BLaER1 (cell line): ENCODE results near the gene SLC27A3.

ENCODE experiments used
- H3K27ac ChIP-seq: shearing (Covaris generic); formaldehyde crosslinking; 2 replicates; pipeline ENCODE4 v1.8.1; 2022
- H3K27me3 ChIP-seq: shearing (Covaris generic); formaldehyde crosslinking; 2 replicates; pipeline ENCODE4 v1.8.1; 2022
- H3K36me3 ChIP-seq: shearing (Covaris generic); formaldehyde crosslinking; 2 replicates; pipeline ENCODE4 v1.8.1; 2022
- H3K4me1 ChIP-seq: shearing (Covaris generic); formaldehyde crosslinking; 2 replicates; pipeline ENCODE4 v1.8.1; 2022
- H3K4me2 ChIP-seq: shearing (Covaris generic); formaldehyde crosslinking; 2 replicates; pipeline ENCODE4 v1.8.1; 2022
- H3K4me3 ChIP-seq: shearing (Covaris generic); formaldehyde crosslinking; 2 replicates; pipeline ENCODE4 v1.8.1; 2022
- H3K9ac ChIP-seq: shearing (Covaris generic); formaldehyde crosslinking; 2 replicates; pipeline ENCODE4 v1.8.1; 2022
- H3K9me3 ChIP-seq: shearing (Covaris generic); formaldehyde crosslinking; 2 replicates; pipeline ENCODE4 v1.8.1; 2022
- H4K20me1 ChIP-seq: shearing (Covaris generic); formaldehyde crosslinking; 2 replicates; pipeline ENCODE4 v1.8.1; 2022
- Cebpa-rat ChIP-seq: shearing (Covaris generic); IDR thresholded peaks from 2 replicates; pipeline ENCODE4 v1.8.1; 2022

Gene SLC27A3

DNA sequence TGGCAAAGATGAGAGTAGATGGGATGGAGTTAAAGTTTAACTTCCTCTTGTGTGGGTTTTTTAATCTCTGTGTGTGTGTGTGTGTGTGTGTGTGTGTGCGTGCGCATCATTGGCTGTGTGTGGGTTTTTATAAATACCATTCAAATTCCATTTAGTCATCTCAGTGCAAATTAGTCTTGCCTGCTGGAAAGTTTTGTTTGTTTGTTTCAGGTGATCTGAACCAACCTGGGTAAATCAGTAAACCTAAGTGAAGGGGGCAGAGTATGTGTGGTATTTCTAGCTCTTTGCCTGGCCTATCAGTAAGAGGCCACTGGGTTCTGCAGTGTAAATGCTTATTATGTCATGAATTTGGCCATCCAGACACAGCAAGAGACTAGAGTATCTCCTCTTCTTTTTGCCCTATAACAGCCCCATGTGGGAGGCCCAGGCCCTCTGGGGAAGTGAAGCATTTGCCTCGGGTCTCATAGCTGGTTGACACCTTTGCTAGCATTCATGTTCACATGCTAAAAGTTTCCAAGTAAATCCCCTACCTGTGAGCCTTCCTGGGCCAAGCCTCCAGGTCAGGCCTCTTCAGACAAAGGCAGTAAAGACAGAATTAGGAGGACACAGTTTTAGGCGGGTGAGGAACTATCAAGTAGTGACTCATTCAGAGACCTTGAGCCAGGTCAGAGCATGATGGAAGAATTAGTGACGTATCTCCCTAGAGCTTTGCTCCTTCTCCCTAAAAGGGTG lies 32.6 kb upstream of the SLC27A3 start:
- Histone ChIP-seq H3K27me3 (no peaks in the 10 kb centered on the region), H3K36me3 (peaks cover 89% of the 10 kb centered on the region), H3K9me3 (no peaks in the 10 kb centered on the region), H3K27ac (no peak overlapping the region), H3K4me1 (peaks cover 19% of the 10 kb centered on the region), H4K20me1 (no peaks in the 10 kb centered on the region), H3K4me3 (no peak overlapping the region), H3K4me2 (peak overlapping the region; percentile 38), H3K9ac (no peak overlapping the region)
- no peak for TF ChIP-seq Cebpa-rat

DNA sequence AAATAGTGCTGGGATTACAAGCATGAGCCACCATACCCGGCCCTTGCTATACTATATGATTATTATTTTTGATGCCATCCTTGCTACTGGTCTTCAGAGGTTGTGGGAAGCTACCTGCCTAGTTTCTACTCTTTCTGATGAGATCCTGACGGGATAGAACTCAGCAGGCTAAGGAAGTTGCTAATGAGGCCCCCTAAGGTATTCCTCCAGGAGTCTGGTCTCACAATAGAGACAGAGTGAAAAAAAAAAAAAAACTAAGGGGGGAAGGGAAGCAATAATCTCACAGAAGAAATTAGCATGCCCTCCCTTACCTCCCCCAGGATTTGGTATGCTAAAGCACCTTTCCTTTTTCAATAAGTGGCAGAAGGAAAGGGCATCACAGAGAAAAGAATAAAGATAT lies 29.8 kb upstream of the SLC27A3 start:
- Histone ChIP-seq H3K36me3 (peaks cover 94% of the 10 kb centered on the region), H3K9ac (no peak overlapping the region)

DNA sequence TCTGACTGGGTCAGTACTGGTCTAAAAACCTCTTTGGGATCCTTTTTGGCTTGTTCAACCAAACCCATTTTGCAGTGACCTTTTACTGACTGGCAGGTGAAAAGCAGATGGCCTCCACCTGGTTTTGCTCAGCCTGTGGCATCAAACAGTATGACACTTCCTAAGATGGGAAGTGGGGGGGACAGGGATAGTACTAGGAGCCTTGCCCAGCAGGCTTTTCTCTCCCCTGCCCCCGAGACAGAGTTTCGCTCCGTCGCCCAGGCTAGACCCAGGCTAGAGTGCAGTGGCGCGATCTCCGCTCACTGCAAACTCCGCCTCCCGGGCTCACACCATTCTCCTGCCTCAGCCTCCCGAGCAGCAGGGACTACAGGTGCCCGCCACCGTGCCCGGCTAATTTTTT lies 29.0 kb upstream of the SLC27A3 start:
- no peaks in the 10 kb centered on the region for H4K20me1 ChIP-seq
- peaks cover 40% of the 10 kb centered on the region for H3K4me1 ChIP-seq
- H3K27me3 ChIP-seq, result no peaks in the 10 kb centered on the region
- no peak overlapping the region for H3K4me2 ChIP-seq
- no peak overlapping the region for H3K9ac ChIP-seq
- no peak overlapping the region for H3K4me3 ChIP-seq
- peaks cover 94% of the 10 kb centered on the region for H3K36me3 ChIP-seq
- H3K27ac ChIP-seq, result no peak overlapping the region
- no peak for TF ChIP-seq Cebpa-rat
- no peaks in the 10 kb centered on the region for H3K9me3 ChIP-seq

More for the DNA sequence above, 29.8 kb upstream of the SLC27A3 start:
- Histone ChIP-seq H3K4me3 (no peak overlapping the region), H3K4me2 (no peak overlapping the region), H3K4me1 (peaks cover 33% of the 10 kb centered on the region), H3K27me3 (no peaks in the 10 kb centered on the region), H4K20me1 (no peaks in the 10 kb centered on the region), H3K27ac (no peak overlapping the region), H3K9me3 (no peaks in the 10 kb centered on the region)
- TF ChIP-seq Cebpa-rat, result no peak

DNA sequence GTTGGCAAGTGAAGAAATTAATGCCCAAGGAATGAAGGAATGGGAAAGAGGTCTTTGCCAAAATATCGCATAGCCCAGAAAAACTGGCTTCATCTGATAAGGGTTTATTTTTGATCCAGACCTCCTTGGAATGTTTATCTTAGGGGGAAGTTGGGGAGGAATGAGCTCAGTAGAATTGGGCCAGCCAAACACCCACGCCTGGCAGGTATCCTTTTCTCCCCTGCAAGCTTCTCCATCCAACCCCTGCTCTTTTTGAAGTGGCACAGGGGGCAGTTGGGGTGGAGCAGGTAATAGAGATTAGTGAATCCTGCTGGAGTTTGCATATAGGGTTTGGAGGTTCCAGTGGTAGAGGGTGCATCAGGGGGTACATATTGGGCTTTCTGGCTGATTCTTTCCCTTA lies 26.3 kb upstream of the SLC27A3 start:
- Histone ChIP-seq H3K27ac (no peak overlapping the region), H3K27me3 (no peaks in the 10 kb centered on the region), H3K4me1 (peaks cover 24% of the 10 kb centered on the region), H3K9ac (no peak overlapping the region), H3K4me3 (no peak overlapping the region), H3K9me3 (no peaks in the 10 kb centered on the region), H3K36me3 (peaks cover 95% of the 10 kb centered on the region), H4K20me1 (no peaks in the 10 kb centered on the region), H3K4me2 (no peak overlapping the region)
- no peak for TF ChIP-seq Cebpa-rat

DNA sequence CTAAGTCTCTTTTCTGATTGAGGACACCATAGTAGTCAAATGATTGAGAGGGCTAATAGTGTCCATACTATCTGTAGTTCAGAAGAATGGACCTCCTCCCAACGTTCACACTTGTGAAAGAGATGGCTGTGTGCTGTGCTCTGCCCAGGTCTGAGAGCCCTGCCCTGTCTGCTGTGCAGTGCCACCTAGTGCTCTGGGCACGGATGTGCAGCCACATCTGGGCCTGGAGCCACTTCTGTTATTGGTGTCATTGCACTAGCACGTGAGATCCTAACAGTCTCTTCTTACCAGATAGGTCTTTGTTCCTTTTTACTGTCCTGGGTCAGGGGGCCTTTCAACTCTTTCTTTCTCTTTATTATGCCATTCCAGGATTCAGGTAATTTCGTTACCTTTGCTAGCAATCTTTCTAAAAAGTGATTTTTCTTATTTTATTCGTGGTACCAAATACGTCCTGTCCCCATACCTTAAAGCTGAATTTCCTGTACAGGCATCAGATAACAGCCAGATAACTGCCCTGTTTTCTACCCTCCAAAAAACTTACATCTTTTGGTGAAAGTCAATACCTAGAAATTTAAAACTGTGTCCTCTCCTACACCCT lies 25.7 kb upstream of the SLC27A3 start:
- peak overlapping the region; percentile 53; the same call in 1 of the 2 replicates for H3K27ac ChIP-seq
- no peak overlapping the region for H3K9ac ChIP-seq
- H3K4me1 ChIP-seq, result peaks cover 24% of the 10 kb centered on the region
- H4K20me1 ChIP-seq, result no peaks in the 10 kb centered on the region
- peak overlapping the region; percentile 13; the same call in 1 of the 2 replicates for H3K4me2 ChIP-seq
- H3K4me3 ChIP-seq, result no peak overlapping the region
- peaks cover 95% of the 10 kb centered on the region for H3K36me3 ChIP-seq
- no peaks in the 10 kb centered on the region for H3K9me3 ChIP-seq
- H3K27me3 ChIP-seq, result no peaks in the 10 kb centered on the region
- TF ChIP-seq Cebpa-rat, result no peak

DNA sequence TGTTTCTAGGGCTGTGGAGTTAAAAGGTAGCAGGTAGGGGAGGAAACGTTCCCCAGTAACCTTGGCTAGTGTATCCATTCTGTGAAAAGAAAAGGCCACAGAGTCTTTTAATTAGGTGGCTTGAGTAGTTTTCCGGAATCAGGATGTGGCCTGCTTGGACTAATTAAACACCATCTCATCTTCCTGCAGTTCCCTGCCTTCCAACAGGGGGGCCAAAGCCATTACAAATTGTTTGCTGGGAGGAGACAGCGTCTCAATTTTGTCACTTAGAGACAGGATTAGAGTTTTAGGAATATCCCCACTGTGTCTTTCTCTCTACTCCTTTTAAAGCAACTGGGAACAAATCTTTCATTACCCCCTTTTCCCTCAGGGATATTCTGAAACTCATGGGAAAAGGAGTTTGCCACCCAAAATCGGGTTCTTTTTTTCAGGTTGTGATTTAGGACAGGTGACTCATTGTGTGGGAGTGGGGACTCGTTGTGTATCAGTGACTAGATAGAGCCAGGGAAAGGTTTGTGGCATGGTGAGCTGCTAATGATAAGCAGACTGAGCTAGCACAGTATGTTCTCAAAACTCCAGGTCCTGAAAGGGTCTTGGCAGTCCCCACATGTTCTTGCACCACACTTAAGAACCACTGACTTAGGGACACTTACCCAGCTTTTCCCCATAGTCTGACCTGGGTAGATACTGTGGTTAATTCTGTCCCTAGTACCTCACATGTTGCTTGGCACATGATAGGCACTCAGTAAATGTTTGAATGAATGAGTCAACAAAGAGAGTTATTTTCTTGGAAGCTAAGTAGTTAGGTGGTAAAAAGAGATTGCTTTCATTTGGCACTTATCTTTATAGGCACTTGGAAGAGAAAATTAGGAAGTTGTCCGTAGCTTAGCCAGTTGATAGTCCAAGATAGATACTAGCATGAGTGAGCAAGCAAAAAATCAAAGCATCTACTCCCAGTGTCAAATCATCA lies 24.9 kb upstream of the SLC27A3 start:
- no peaks in the 10 kb centered on the region for H4K20me1 ChIP-seq
- H3K9me3 ChIP-seq, result no peaks in the 10 kb centered on the region
- H3K36me3 ChIP-seq, result peaks cover 95% of the 10 kb centered on the region
- no peaks in the 10 kb centered on the region for H3K27me3 ChIP-seq
- peaks cover 24% of the 10 kb centered on the region for H3K4me1 ChIP-seq
- no peak for TF ChIP-seq Cebpa-rat
- H3K27ac ChIP-seq, result peak overlapping the region; percentile 53
- H3K9ac ChIP-seq, result no peak overlapping the region
- no peak overlapping the region for H3K4me3 ChIP-seq
- peak overlapping the region; percentile 13; the same call in 1 of the 2 replicates for H3K4me2 ChIP-seq

DNA sequence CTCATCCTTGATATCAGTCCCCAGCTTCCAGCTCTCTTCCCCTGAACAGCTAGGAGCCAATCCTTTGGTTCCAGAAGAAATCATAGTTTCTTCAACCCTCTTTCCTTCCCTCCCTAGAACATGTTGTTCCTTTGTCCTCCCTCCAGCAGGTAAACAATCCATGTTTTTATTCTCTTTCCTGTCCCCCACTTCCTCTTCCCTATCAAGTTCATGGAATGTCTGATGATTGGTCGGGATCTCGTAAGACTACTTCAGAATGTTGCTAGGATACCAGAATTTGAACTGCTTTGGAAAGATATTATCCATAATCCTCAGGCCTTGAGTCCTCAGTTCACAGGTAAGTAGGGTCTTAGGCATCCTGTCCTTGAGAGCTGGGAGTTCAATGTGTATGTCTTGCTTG lies 23.1 kb upstream of the SLC27A3 start:
- Histone ChIP-seq H3K27ac (no peak overlapping the region), H3K9ac (no peak overlapping the region), H4K20me1 (no peaks in the 10 kb centered on the region), H3K4me1 (peaks cover 24% of the 10 kb centered on the region), H3K27me3 (no peaks in the 10 kb centered on the region), H3K9me3 (no peaks in the 10 kb centered on the region), H3K4me3 (no peak overlapping the region), H3K36me3 (peaks cover 95% of the 10 kb centered on the region), H3K4me2 (no peak overlapping the region)
- no peak for TF ChIP-seq Cebpa-rat

DNA sequence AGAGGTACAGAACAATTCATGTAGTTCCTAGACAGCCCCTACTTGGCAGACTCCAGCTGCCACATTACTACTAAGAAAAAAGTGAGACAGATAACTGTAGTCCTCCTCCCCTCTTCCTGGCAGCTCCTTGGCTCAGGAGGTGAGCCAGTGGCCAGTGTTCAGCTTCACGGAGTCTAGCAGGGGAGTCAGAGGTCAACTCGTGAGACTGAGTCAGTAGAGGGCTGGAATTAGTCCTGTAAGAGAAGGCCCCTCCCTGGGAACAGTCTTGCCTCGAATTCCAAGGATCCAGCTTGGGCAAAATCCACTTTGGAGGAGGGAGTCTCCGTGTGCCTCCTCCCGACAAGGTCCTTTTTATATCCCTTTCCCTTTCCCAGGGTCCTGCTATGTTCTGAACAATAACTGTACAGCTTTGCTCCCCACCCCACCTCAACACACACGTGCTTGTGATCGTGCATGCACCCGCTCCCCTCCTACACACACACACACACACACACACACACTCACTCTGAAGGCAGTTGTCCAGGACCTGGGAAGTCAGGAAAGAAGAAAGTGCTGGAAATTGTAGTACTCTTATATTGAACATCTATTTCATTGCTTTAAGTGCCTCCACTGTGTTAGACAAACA lies 22.5 kb upstream of the SLC27A3 start:
- Histone ChIP-seq H3K9me3 (no peaks in the 10 kb centered on the region), H3K27ac (no peak overlapping the region), H3K4me2 (no peak overlapping the region), H3K4me3 (no peak overlapping the region), H3K27me3 (no peaks in the 10 kb centered on the region), H4K20me1 (no peaks in the 10 kb centered on the region), H3K9ac (no peak overlapping the region), H3K36me3 (peaks cover 95% of the 10 kb centered on the region), H3K4me1 (peaks cover 24% of the 10 kb centered on the region)
- TF ChIP-seq Cebpa-rat, result no peak

DNA sequence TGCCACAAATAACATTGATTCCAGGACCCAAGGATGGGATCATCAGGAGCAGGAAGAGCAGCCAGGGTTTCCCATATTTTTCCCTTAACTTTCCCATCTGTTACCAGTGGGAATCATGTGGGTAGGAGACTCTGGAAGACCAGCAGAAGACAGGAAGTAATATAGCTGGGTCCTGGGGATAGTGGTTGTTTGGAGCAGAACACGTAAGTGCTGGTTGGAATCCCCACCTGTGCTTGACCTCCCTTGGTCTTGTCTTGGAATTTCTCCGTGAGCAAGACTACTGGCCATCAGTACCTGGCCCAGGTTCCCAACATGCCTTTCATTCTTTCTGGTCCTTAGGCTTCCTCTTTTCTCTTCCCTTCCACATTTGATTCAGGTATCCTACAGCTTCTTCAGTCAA lies 20.9 kb upstream of the SLC27A3 start:
- TF ChIP-seq Cebpa-rat, result no peak
- Histone ChIP-seq H3K27me3 (no peaks in the 10 kb centered on the region), H3K4me1 (peaks cover 21% of the 10 kb centered on the region), H3K9me3 (no peaks in the 10 kb centered on the region), H3K27ac (no peak overlapping the region), H3K36me3 (peaks cover 96% of the 10 kb centered on the region), H3K9ac (no peak overlapping the region), H4K20me1 (no peaks in the 10 kb centered on the region), H3K4me3 (no peak overlapping the region), H3K4me2 (no peak overlapping the region)
